Gastrocnemius medialis (tissue), 4 donors: Measurements from ENCODE around the gene MGA. TPM values are rescaled to one million over a fixed set of nuclear protein-coding genes. Genes with fewer than 3 reads are reported as not detected.

Experiments
- ATAC-seq, 2 donors: fragments of 150-250 bp; one replicate each; pipeline ENCODE4 v1.9.1; 2016
- DNase-seq, 2 donors: peaks; one replicate each; pipeline ENCODE4 v3.0.0-alpha.2; 2019
- H3K27ac ChIP-seq, 4 donors: fragments of 200-600 bp; sonication (generic); 1 replicate in 1 of 4; 2 replicates in 3 of 4; pipeline ENCODE4 v1.5.1; 2016 to 2018; ENCODE audit warnings: mild to moderate bottlenecking in 2 of 4, moderate library complexity in 1 of 4
- H3K27me3 ChIP-seq, 3 donors: fragments of 200-600 bp; sonication (generic) in 2 of 3; 1 replicate in 1 of 3; 2 replicates in 2 of 3; pipeline versions ENCODE4 v1.5.1 to v1.6.0; 2016 to 2019; ENCODE audit warnings: mild to moderate bottlenecking in 1 of 3, moderate library complexity in 1 of 3
- H3K36me3 ChIP-seq, 2 donors: fragments of 200-600 bp; sonication (generic) in 1 of 2; one replicate each; pipeline ENCODE4 v1.5.1; 2017 to 2018
- H3K4me1 ChIP-seq, 2 donors: fragments of 200-600 bp; sonication (generic) in 1 of 2; one replicate each; pipeline ENCODE4 v1.5.1; 2016 to 2017; ENCODE audit warnings: mild to moderate bottlenecking in 2 of 2
- H3K4me3 ChIP-seq, 4 donors: fragments of 200-600 bp; sonication (generic) in 3 of 4; 1 replicate in 1 of 4; 2 replicates in 3 of 4; pipeline ENCODE4 v1.5.1; 2016 to 2019; ENCODE audit warnings: mild to moderate bottlenecking in 2 of 4
- H3K9me3 ChIP-seq, 3 donors: fragments of 200-600 bp; sonication (generic) in 2 of 3; 1 replicate in 1 of 3; 2 replicates in 2 of 3; pipeline ENCODE4 v1.5.1; 2016 to 2019
- CTCF ChIP-seq, 5 experiments: fragments of 450-650 bp in 3 of 5; fragments of 200-600 bp in 2 of 5; sonication (generic) in 2 of 5; IDR thresholded peaks in 4 of 5; conservative IDR thresholded peaks in 1 of 5; 1 replicate in 4 of 5; 2 replicates in 1 of 5; pipeline ENCODE4 v1.5.1; 2016 to 2019; ENCODE audit warnings: antibody characterized with exemption in 5 of 5, mild to moderate bottlenecking in 3 of 5, moderate library complexity in 3 of 5
- POLR2A ChIP-seq, 2 donors: fragments of 450-650 bp; IDR thresholded peaks; one replicate each; pipeline ENCODE4 v1.6.1; 2017; ENCODE audit warnings: antibody characterized with exemption in 2 of 2, mild to moderate bottlenecking in 2 of 2, moderate library complexity in 2 of 2
- in situ Hi-C, 4 donors: fragments of 200-750 bp; cut with MboI; loops; one replicate each; pipeline versions ENCODE4 v1.15.0 to v1.8.0; 2017; ENCODE audit warnings: low sequenced_read_pairs in 4 of 4
- intact Hi-C: fragments of 100-400 bp; cut with DNase I; formaldehyde crosslinking; loops from one replicate; pipeline ENCODE4 v1.15.1; 2023; ENCODE audit warnings: low total_unique reads
- total RNA-seq, 4 donors: library from RNA; depleted of rRNA; stranded (reverse); fragments of >200 nt; gene quantifications; one replicate each; pipeline versions ENCODE4 v1.1.0 to v1.2.3, GENCODE V29; 2016

Gene MGA
- total RNA-seq, 4 donors from 2014 or later, result 17.0 to 27.8 (median 23.6) TPM

GRCh38 chr15:41666353-41666920 is 6.2 kb downstream of the MGA start:
- no peak for ATAC-seq
- in situ Hi-C loops, result no loop called here

GRCh38 chr15:41669701-41670100 is 9.5 kb downstream of the MGA start:
- in situ Hi-C loops, result no loop called here

More at GRCh38 chr15:41666353-41666920, 6.2 kb downstream of the MGA start:
- Histone ChIP-seq H3K4me1 (peaks cover 22 to 23% of the 10 kb centered on the region in 2 donors), H3K36me3 (no peaks in the 10 kb centered on the region), H3K4me3 (no peak overlapping the region), H3K27me3 (no peaks in the 10 kb centered on the region), H3K9me3 (no peaks in the 10 kb centered on the region), H3K27ac (no peak overlapping the region)
- DNase-seq, result no peak
- TF ChIP-seq POLR2A (IDR thresholded peaks at IDR 0.05) (no peak), CTCF (IDR thresholded peaks at IDR 0.05 in 4 of 5, conservative IDR thresholded peaks at IDR 0.05 in 1 of 5) (no peak)
- intact Hi-C loops, result no loop called here

GRCh38 chr15:41671656-41672648 is 11.7 kb downstream of the MGA start:
- H3K27me3 ChIP-seq, result no peaks in the 10 kb centered on the region
- DNase-seq (no peak), ATAC-seq (no peak)
- TF ChIP-seq POLR2A (IDR thresholded peaks at IDR 0.05), result no peak
- TF ChIP-seq CTCF (IDR thresholded peaks at IDR 0.05 in 4 of 5, conservative IDR thresholded peaks at IDR 0.05 in 1 of 5), result no peak
- in situ Hi-C loops (no loop called here), intact Hi-C loops (no loop called here)
- H3K36me3 ChIP-seq, result no peaks in the 10 kb centered on the region
- H3K9me3 ChIP-seq, result no peaks in the 10 kb centered on the region
- peaks cover 0 to 7% of the 10 kb centered on the region in 2 donors for H3K4me1 ChIP-seq
- H3K4me3 ChIP-seq, result no peak overlapping the region
- H3K27ac ChIP-seq, result no peak overlapping the region

More at GRCh38 chr15:41669701-41670100, 9.5 kb downstream of the MGA start:
- intact Hi-C loops, result no loop called here
- no peak for ATAC-seq
- Histone ChIP-seq H3K4me1 (peaks cover 5 to 12% of the 10 kb centered on the region in 2 donors), H3K4me3 (no peak overlapping the region), H3K27me3 (no peaks in the 10 kb centered on the region), H3K9me3 (no peaks in the 10 kb centered on the region), H3K36me3 (no peaks in the 10 kb centered on the region), H3K27ac (no peak overlapping the region)
- no peak for DNase-seq
- TF ChIP-seq CTCF (IDR thresholded peaks at IDR 0.05 in 4 of 5, conservative IDR thresholded peaks at IDR 0.05 in 1 of 5), result no peak
- no peak for TF ChIP-seq POLR2A (IDR thresholded peaks at IDR 0.05)

- Histone ChIP-seq H3K27ac (no peak overlapping the region), H3K36me3 (no peaks in the 10 kb centered on the region), H3K9me3 (no peaks in the 10 kb centered on the region), H3K4me1 (peaks cover 0 to 7% of the 10 kb centered on the region in 2 donors), H3K4me3 (no peak overlapping the region), H3K27me3 (no peaks in the 10 kb centered on the region)
- no peak for TF ChIP-seq POLR2A (IDR thresholded peaks at IDR 0.05)
- TF ChIP-seq CTCF (IDR thresholded peaks at IDR 0.05 in 4 of 5, conservative IDR thresholded peaks at IDR 0.05 in 1 of 5), result no peak
- no peak for DNase-seq
- intact Hi-C loops (no loop called here), in situ Hi-C loops (no loop called here)
- ATAC-seq, result no peak
Measured at GRCh38 chr15:41675337-41675736, 15.1 kb downstream of the MGA start.
